Fibroblast of the aortic adventitia (primary cell): ENCODE results near the gene GABARAP. TPM values are rescaled to one million over a fixed set of nuclear protein-coding genes. Genes with fewer than 3 reads are reported as not detected.
"Not testable (repeated sequence)": the region's sequence is repeated elsewhere in the genome, so short reads cannot be mapped to it uniquely, and the experiment has no call there.

Experiments
- DNase-seq: peaks from one replicate; pipeline ENCODE4 v3.0.0-alpha.2; 2010; ENCODE audit warnings: low read depth
- H3K4me3 ChIP-seq: 2 replicates; pipeline ENCODE4 v1.5.1; 2011; ENCODE audit warnings: low read depth, mild to moderate bottlenecking, control low read depth, low read length, moderate library complexity
- CTCF ChIP-seq: IDR thresholded peaks from 2 replicates; pipeline ENCODE4 v1.5.1; 2011; ENCODE audit warnings: mild to moderate bottlenecking, low read length, control low read depth, inconsistent platforms; ENCODE audit not compliant: insufficient read depth
- total RNA-seq: library from RNA; depleted of rRNA; stranded (reverse); fragments of >200 nt; gene quantifications from 2 replicates; pipeline ENCODE4 v1.2.3, GENCODE V29; 2012; ENCODE audit warnings: low replicate concordance

GABARAP gene
- total RNA-seq, 1 donor = 420 TPM

DNA sequence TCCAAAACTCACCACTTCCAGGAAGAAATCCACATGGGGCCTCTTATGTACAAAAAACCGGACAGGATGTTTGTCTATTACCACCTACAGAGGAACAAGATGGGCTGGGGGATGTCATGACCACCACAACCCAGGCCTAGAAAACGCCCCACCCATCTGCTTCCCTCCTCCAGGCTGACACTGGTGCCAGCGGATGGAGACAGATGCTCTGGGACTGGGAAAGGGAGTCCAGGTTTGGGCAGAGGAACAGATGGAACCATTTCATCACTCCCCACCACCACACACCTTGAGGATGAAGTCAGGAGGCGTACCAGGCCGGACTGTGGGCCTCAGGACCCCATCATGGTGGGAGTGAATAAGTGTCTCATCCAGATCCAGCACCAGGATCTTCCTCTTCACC lies 4.5 kb upstream of the GABARAP start:
- no peak for DNase-seq
- H3K4me3 ChIP-seq = no peak overlapping the region
- no peak for TF ChIP-seq CTCF

- H3K4me3 ChIP-seq, DNase-seq: not testable (repeated sequence)
Measured at GRCh38 chr17:7243838-7244237, 1.6 kb upstream of the GABARAP start.

- no peak for TF ChIP-seq CTCF
- H3K4me3 ChIP-seq = peak overlapping the region; percentile 99
- DNase-seq = no peak
Measured at GRCh38 chr17:7243453-7243729, 1.1 kb upstream of the GABARAP start.

GRCh38 chr17:7242717-7243452 lies 636 bp upstream of the GABARAP start:
- TF ChIP-seq CTCF = no peak
- peak; percentile 98 for DNase-seq
- H3K4me3 ChIP-seq = peak overlapping the region; percentile 99

- H3K4me3 ChIP-seq = peak overlapping the region; percentile 99
- peak; percentile 52 for DNase-seq
- TF ChIP-seq CTCF = no peak
Measured at GRCh38 chr17:7241090-7241733, 1.0 kb downstream of the GABARAP start.

- TF ChIP-seq CTCF = no peak
- no peak for DNase-seq
- H3K4me3 ChIP-seq = peak overlapping the region; percentile 99
Measured at GRCh38 chr17:7240375-7240774, 1.9 kb downstream of the GABARAP start.

DNA sequence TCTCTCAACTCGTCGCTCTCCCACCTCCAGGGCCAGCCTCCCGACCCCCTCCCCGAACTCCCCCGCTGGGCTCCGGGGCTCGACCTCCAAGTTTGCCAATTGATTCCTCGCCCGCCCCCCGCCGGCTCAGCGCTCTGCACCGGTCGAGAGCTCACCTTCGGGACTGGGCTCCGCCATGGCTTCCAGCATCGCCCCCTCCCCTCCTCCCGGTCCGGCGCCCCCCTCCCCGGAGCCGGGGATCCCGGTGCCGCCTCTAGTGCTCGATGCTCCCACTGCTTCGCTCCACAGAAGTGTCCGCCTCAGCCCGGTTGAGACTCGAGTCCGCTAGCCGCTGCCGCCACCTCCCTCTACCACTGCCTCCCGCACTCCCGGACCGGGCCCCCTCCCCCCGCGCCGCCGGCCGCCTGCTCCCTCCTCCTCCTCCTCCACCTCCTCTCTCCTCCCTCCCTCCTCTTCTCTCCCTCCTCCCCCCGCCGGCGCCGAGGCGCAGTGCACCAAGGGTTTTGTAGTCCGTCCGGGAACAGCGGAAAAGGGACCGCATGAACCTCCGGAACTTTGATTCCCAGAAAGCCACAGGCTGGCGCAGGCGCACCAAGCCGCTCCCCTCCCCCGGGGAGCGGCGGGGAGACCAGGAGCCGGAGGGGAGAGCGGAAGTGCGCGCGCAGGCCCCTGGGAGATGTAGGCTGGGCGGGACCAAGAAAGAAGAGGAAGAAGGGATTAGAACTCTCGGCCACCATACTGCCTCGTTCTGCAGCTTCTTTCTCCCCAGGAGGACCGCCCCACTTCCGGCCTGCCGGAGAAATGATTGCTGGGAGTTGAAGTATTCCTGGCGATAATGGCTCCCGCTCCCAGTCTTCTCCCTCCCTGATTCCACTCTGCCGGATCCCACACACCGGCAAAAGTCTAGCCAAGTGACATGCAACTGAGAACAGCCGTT lies 2.9 kb downstream of the GABARAP start, which contains the start of gene PHF23:
TSS of gene PHF23 (minus strand) at position 367 of the 937 bp plus-strand sequence. CDS start at position 189, 178 bp downstream.
- DNase-seq = peak; percentile 99
- H3K4me3 ChIP-seq = peak within 1 kb of the TSS; percentile 99
- TF ChIP-seq CTCF = no peak
